Heart left ventricle (tissue), 16 donors: Measurements from ENCODE around the gene CS. TPM values are rescaled to one million over a fixed set of nuclear protein-coding genes. Genes with fewer than 3 reads are reported as not detected.
"Not testable (repeated sequence)": the region's sequence is repeated elsewhere in the genome, so short reads cannot be mapped to it uniquely, and the experiment has no call there.

Experiments used
- ATAC-seq, 4 donors: fragments of 200-7000 bp; cut with Tn5 transposase; one replicate each; pipeline ENCODE4 v1.9.1; 2020 to 2022; ENCODE audit warnings: moderate library complexity in 4 of 4, mild to moderate bottlenecking in 3 of 4, moderate number of reproducible peaks in 1 of 4
- DNase-seq, 5 donors: peaks; one replicate each; pipeline ENCODE4 v3.0.0-alpha.2; 2020
- H3K27ac ChIP-seq, 12 donors: fragments of 200-600 bp; sonication (generic) in 4 of 12; one replicate each; pipeline versions ENCODE4 v1.5.0 to v1.8.0; 2016 to 2022; ENCODE audit warnings: mild to moderate bottlenecking in 2 of 12
- H3K27me3 ChIP-seq, 9 donors: fragments of 200-600 bp; sonication (generic) in 2 of 9; one replicate each; pipeline versions ENCODE4 v1.5.1 to v1.8.0; 2016 to 2022; ENCODE audit warnings: mild to moderate bottlenecking in 3 of 9
- H3K36me3 ChIP-seq, 9 donors: fragments of 200-600 bp; sonication (generic) in 2 of 9; one replicate each; pipeline versions ENCODE4 v1.5.0 to v1.8.0; 2018 to 2022; ENCODE audit warnings: mild to moderate bottlenecking in 2 of 9
- H3K4me1 ChIP-seq, 12 donors: fragments of 200-600 bp; sonication (generic) in 4 of 12; one replicate each; pipeline versions ENCODE4 v1.5.0 to v1.8.0; 2016 to 2022; ENCODE audit warnings: mild to moderate bottlenecking in 3 of 12
- H3K4me3 ChIP-seq, 12 donors: fragments of 200-600 bp; sonication (generic) in 4 of 12; one replicate each; pipeline versions ENCODE4 v1.5.0 to v1.8.0; 2017 to 2022; ENCODE audit warnings: mild to moderate bottlenecking in 9 of 12, moderate library complexity in 4 of 12
- H3K9me3 ChIP-seq, 12 donors: fragments of 200-600 bp; sonication (generic) in 4 of 12; one replicate each; pipeline versions ENCODE4 v1.5.0 to v1.8.0; 2016 to 2022; ENCODE audit warnings: mild to moderate bottlenecking in 1 of 12
- POLR2A ChIP-seq, 2 donors: fragments of 450-650 bp; IDR thresholded peaks; one replicate each; pipeline ENCODE4 v1.6.1; 2017; ENCODE audit warnings: antibody characterized with exemption in 2 of 2, mild to moderate bottlenecking in 2 of 2, moderate library complexity in 2 of 2
- WGBS, 4 donors: extraction: QIAGEN DNeasy Blood & Tissue Kit in 2 of 4; methylation state at CpG; one replicate each; pipeline versions ENCODE4 v1.1.5 to v1.1.7; 2013 to 2018; 5-methylcytosine and 5-hydroxymethylcytosine counted together
- intact Hi-C, 10 donors: fragments of 100-400 bp; cut with DNase I; formaldehyde crosslinking; loops; one replicate each; pipeline versions ENCODE4 v1.11.1 to v1.14.2; 2022
- polyA plus RNA-seq, 2 donors: library from polyadenylated mRNA; stranded (reverse); fragments of 200-250 nt; gene quantifications; one replicate each; pipeline ENCODE4 v1.2.3, GENCODE V29; 2013
- total RNA-seq, 9 donors: library from RNA; depleted of rRNA in 2 of 9; stranded (reverse); fragments of >200 nt in 2 of 9; fragmentation: NEBNext Ultra II Directional in 3 of 9; extraction: Animal tissue kit (Norgen Biotek cat#: 25700) in 3 of 9; gene quantifications; one replicate each; pipeline versions ENCODE4 v1.1.0 to v1.2.4, GENCODE V29; 2016 to 2023
- TF ChIP-seq, protein P1 (sequence below), 12 donors: fragments of 200-600 bp; sonication (generic) in 4 of 12; IDR thresholded peaks; one replicate each; pipeline versions ENCODE4 v1.5.0 to v1.8.0; 2018 to 2022; ENCODE audit warnings: antibody characterized with exemption in 12 of 12, mild to moderate bottlenecking in 5 of 12
- donor health status: ischemic (EF 13 %, LVEDD 7.1; RV severe dilation, severe dysfunction).
- donor health status: healthy with polysubstance abuse.
- donor health status: DM: no; HTN: yes; CAD: no.
- donor health status: DM: no; HTN: no; CAD: no.
- donor health status: ischemic (EF 25% LVEDD 6.9; RV normal size, moderate dysfunction).
- donor health status: ischemic (EF 25% LVEDD 5.7; RV mildly dilated, moderate dysfunction).
- donor health status: healthy.
- donor health status: DM: yes; HTN: yes; CAD: no.
- donor health status: ischemic (EF 35%, LVEDD 5.7; RV mildly dilated, moderate dysfunction).
- donor health status: nonischemic (EF 11% LVEDD 7.7; RV severe dilation, severe dysfunction).
- donor health status: DM: yes; HTN: yes; CAD: no.
- donor health status: PGD.
- donor health status: ischemic (EF 29% LVEDD 5.4; RV normal size, mild dysfunction).
- donor health status: nonischemic (EF 23%, LVEDD 6.1; RV moderate dilation, normal function).

CS gene
- total and polyA plus RNA-seq, 11 donors = 165 to 866 (median 572) TPM

DNA sequence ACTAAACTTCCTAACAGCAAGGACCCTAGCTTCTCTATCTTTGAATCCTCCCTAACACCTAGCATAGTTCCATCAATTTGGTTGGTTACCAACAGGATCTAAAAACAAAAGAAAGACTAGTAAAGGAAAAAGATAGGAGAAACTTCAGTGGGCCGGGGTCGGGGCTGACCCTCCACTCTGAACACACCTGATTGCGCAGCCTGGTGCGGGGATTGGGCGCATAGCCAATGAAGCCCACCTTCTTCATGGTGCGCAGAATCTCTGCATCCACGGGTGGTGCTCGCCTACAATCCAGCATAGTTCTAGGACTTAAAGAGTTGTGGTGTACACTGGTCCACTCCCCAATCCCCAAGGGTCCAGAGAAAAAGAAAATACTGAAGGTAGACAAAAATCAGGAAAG is 26.0 kb upstream of the CS start:
- no peak for ATAC-seq
- H3K36me3 ChIP-seq = peaks cover 0 to 80% (median 77%) of the 10 kb centered on the region in 9 donors

DNA sequence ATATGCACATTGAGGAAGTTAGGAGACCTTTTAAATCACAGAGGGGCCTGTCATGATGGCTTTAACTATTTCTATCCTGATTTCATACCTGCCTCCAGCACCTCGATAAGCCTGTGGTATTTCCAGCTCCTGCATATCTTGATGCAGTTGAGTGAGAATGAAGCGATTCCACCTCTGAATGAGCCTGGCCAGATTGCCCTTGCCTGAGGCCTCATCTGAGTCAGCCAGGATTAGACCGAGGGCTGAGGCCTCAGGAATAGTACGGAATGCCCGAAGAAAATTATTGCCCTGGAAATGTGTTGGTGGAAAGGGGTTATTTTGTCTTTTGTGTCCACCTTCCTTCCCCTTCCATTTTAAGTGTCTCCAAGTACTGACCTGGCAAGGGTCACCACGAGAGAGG is 24.1 kb upstream of the CS start:
- intact Hi-C loops = no loop called here
- 88 to 91% (median 91%) methylated on average over 6 of the region's 6 CpGs for WGBS, 4 donors
- peaks cover 0 to 9% (median 0%) of the 10 kb centered on the region in 12 donors for H3K4me1 ChIP-seq
- H3K9me3 ChIP-seq = no peaks in the 10 kb centered on the region
- TF ChIP-seq, protein P1, sequence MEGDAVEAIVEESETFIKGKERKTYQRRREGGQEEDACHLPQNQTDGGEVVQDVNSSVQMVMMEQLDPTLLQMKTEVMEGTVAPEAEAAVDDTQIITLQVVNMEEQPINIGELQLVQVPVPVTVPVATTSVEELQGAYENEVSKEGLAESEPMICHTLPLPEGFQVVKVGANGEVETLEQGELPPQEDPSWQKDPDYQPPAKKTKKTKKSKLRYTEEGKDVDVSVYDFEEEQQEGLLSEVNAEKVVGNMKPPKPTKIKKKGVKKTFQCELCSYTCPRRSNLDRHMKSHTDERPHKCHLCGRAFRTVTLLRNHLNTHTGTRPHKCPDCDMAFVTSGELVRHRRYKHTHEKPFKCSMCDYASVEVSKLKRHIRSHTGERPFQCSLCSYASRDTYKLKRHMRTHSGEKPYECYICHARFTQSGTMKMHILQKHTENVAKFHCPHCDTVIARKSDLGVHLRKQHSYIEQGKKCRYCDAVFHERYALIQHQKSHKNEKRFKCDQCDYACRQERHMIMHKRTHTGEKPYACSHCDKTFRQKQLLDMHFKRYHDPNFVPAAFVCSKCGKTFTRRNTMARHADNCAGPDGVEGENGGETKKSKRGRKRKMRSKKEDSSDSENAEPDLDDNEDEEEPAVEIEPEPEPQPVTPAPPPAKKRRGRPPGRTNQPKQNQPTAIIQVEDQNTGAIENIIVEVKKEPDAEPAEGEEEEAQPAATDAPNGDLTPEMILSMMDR (IDR thresholded peaks at IDR 0.05) = no peak
- no peak for TF ChIP-seq POLR2A (IDR thresholded peaks at IDR 0.05)
- H3K27me3 ChIP-seq = no peaks in the 10 kb centered on the region
- H3K4me3 ChIP-seq = no peak overlapping the region
- no peak for ATAC-seq
- H3K36me3 ChIP-seq = peaks cover 0 to 97% (median 88%) of the 10 kb centered on the region in 9 donors
- H3K27ac ChIP-seq = no peak overlapping the region
- DNase-seq = no peak

More for the DNA sequence above, 26.0 kb upstream of the CS start:
- Histone ChIP-seq H3K9me3 (no peaks in the 10 kb centered on the region), H3K27ac (no peak overlapping the region), H3K4me3 (no peak overlapping the region), H3K27me3 (no peaks in the 10 kb centered on the region), H3K4me1 (peaks cover 0 to 9% (median 0%) of the 10 kb centered on the region in 12 donors)
- intact Hi-C loops = no loop called here
- WGBS, 4 donors = 92 to 97% (median 94%) methylated on average over 8 of the region's 8 CpGs
- no peak for DNase-seq
- TF ChIP-seq, protein P1 (IDR thresholded peaks at IDR 0.05) = no peak
- TF ChIP-seq POLR2A (IDR thresholded peaks at IDR 0.05) = no peak

DNA sequence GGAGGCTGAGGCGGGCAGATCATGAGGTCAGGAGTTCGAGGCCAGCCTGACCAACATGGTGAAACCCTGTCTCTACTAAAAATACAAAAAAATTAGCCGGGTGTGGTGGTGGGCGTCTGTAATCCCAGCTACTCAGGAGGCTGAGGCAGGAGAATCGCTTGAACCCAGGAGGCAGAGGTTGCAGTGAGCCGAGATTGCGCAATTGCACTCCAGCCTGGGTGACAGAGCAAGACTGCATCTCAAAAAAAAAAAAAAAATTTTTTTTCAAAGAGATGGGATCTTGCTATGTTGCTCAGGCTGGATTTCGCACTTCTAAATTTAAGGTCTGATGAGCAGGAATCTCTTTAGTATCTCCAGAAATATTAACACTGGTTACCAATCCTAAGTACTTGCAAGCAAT is 21.5 kb upstream of the CS start:
- 91 to 96% (median 94%) methylated on average over 8 of the region's 8 CpGs for WGBS, 4 donors
- ATAC-seq, H3K27ac ChIP-seq, H3K4me1 ChIP-seq, DNase-seq, H3K9me3 ChIP-seq, H3K4me3 ChIP-seq, intact Hi-C loops, H3K27me3 ChIP-seq: not testable (repeated sequence)
- H3K36me3 ChIP-seq = peaks cover 0 to 93% (median 83%) of the 10 kb centered on the region in 9 donors

DNA sequence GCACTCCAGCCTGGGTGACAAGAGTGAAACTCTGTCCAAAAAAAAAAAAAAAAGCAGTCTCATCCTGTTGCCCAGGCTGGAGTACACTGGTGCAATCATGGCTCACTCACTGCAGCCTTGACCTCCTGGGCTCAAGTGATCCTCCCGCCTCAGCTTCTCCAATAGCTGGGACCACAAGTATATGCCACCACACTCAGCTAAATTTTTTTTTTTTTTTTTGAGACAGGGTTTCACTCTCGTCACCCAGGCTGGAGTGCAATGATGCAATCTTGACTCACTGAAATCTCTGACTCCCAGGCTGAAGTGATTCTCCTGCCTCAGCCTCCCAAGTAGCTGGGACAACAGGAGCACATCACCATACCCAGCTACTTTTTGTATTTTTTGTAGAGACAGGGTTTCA is 20.9 kb upstream of the CS start:
- Histone ChIP-seq H3K27ac (no peak overlapping the region), H3K4me1 (peaks cover 0 to 8% (median 4%) of the 10 kb centered on the region in 12 donors), H3K27me3 (no peaks in the 10 kb centered on the region), H3K36me3 (peaks cover 0 to 87% (median 77%) of the 10 kb centered on the region in 9 donors), H3K4me3 (no peak overlapping the region), H3K9me3 (no peaks in the 10 kb centered on the region)
- intact Hi-C loops = no loop called here
- no peak for DNase-seq
- ATAC-seq = no peak
- no peak for TF ChIP-seq POLR2A (IDR thresholded peaks at IDR 0.05)
- TF ChIP-seq, protein P1 (IDR thresholded peaks at IDR 0.05) = no peak
- 91 to 96% (median 94%) methylated on average over 2 of the region's 2 CpGs for WGBS, 4 donors

DNA sequence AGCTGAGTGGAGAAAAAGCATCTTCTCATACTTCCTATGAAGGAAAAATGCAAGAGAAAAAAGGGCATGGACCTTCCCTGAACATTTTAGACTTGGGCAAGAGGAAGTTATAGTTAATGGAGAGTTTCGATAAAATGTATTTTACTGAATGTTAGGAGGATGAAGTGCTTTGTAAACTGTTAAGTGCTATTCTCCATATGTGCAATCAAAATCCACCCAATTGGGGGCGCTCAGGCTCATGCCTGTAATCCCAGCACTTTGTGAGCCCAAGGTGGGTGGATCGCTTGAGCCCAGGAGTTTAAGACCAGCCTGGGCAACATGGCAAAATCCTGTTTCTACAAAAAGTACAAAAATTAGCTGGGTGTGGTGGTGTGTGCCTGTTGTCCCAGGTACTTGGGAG is 17.5 kb upstream of the CS start:
- Histone ChIP-seq H3K4me3 (no peak overlapping the region), H3K27me3 (no peaks in the 10 kb centered on the region), H3K27ac (no peak overlapping the region), H3K9me3 (no peaks in the 10 kb centered on the region), H3K36me3 (peaks cover 0 to 73% (median 50%) of the 10 kb centered on the region in 9 donors), H3K4me1 (peaks cover 0 to 20% (median 13%) of the 10 kb centered on the region in 12 donors)
- whole genome bisulfite sequencing, 4 donors = 92 to 97% (median 95%) methylated on average over 3 of the region's 3 CpGs
- no peak for TF ChIP-seq POLR2A (IDR thresholded peaks at IDR 0.05)
- TF ChIP-seq, protein P1 (IDR thresholded peaks at IDR 0.05) = no peak
- ATAC-seq (no peak), DNase-seq (no peak)
- intact Hi-C loops = loop anchor here in 3 of 10 donors (5.0 to 10.0 kb wide), 4 partner anchors 147 to 200 kb away; partner anchors contain the start of genes SPRYD4 (in 2 of the 3), ESYT1 (in 1 of the 3), RPL41 (in 1 of the 3) and ZC3H10 (in 1 of the 3)
